NB4 (cell line): ENCODE measurements around the gene ADAM33.

Experiments
- DNase-seq: peaks from one replicate; pipeline ENCODE4 v3.0.0; 2010; ENCODE audit warnings: low read depth
- H3K4me3 ChIP-seq: one replicate; pipeline ENCODE4 v1.5.1; 2011; ENCODE audit warnings: mild to moderate bottlenecking, low read depth, low read length, moderate library complexity
- CTCF ChIP-seq: IDR thresholded peaks from one replicate; pipeline ENCODE4 v1.5.1; 2012; ENCODE audit warnings: low read depth, low read length
- MAX ChIP-seq: IDR thresholded peaks from 2 replicates; pipeline ENCODE4 v1.6.1; 2011; ENCODE audit warnings: low read depth, low read length
- MYC ChIP-seq: IDR thresholded peaks from 2 replicates; pipeline ENCODE4 v1.6.1; 2011; ENCODE audit warnings: low read depth, low read length
- POLR2A ChIP-seq: IDR thresholded peaks from 2 replicates; pipeline ENCODE4 v1.6.1; 2011; ENCODE audit warnings: mild to moderate bottlenecking; ENCODE audit not compliant: insufficient read length; ENCODE audit errors: extremely low read depth

Gene ADAM33

GRCh38 chr20:3670945-3671344 lies 10.9 kb downstream of the ADAM33 start:
- no peak for DNase-seq
- H3K4me3 ChIP-seq = no peak overlapping the region
- TF ChIP-seq MYC (no peak), MAX (no peak), CTCF (no peak), POLR2A (no peak)

GRCh38 chr20:3670511-3670910 lies 11.3 kb downstream of the ADAM33 start:
- DNase-seq = peak; percentile 42
- no peak for TF ChIP-seq MAX
- no peak for TF ChIP-seq MYC
- no peak for TF ChIP-seq POLR2A
- TF ChIP-seq CTCF = peak; percentile 37
- H3K4me3 ChIP-seq = no peak overlapping the region

- DNase-seq = no peak
- H3K4me3 ChIP-seq = no peak overlapping the region
- no peak for TF ChIP-seq CTCF
- TF ChIP-seq POLR2A = no peak
- no peak for TF ChIP-seq MAX
- no peak for TF ChIP-seq MYC
These were observed 12.0 kb downstream of the ADAM33 start for GRCh38 chr20:3669710-3670367.

- no peak overlapping the region for H3K4me3 ChIP-seq
- DNase-seq = no peak
- TF ChIP-seq POLR2A = no peak
- TF ChIP-seq CTCF = no peak
- TF ChIP-seq MYC = no peak
- no peak for TF ChIP-seq MAX
These were observed 14.3 kb downstream of the ADAM33 start for GRCh38 chr20:3667434-3668037.

GRCh38 chr20:3663858-3664257 lies 18.0 kb downstream of the ADAM33 start:
- TF ChIP-seq CTCF (no peak), MYC (no peak), MAX (no peak), POLR2A (no peak)
- no peak for DNase-seq
- H3K4me3 ChIP-seq = no peak overlapping the region
